Tibial nerve (tissue), 4 donors: ENCODE measurements around the gene SPTBN1.

Experiments used
- EP300 ChIP-seq, 2 donors: sonication (generic); formaldehyde crosslinking; IDR thresholded peaks; one replicate each; pipeline ENCODE4 v1.6.1; 2017; ENCODE audit warnings: antibody characterized with exemption in 2 of 2, mild to moderate bottlenecking in 1 of 2
- POLR2A ChIP-seq, 2 donors: fragments of 450-650 bp; IDR thresholded peaks; one replicate each; pipeline ENCODE4 v1.6.1; 2017; ENCODE audit warnings: antibody characterized with exemption in 2 of 2, mild to moderate bottlenecking in 2 of 2, moderate library complexity in 2 of 2
- TF ChIP-seq, protein P1 (sequence below), 5 experiments: fragments of 200-600 bp in 3 of 5; fragments of 450-650 bp in 2 of 5; sonication (generic) in 3 of 5; IDR thresholded peaks; one replicate each; pipeline ENCODE4 v1.5.1; 2016 to 2019; ENCODE audit warnings: antibody characterized with exemption in 5 of 5, mild to moderate bottlenecking in 3 of 5, moderate library complexity in 2 of 5

DNA sequence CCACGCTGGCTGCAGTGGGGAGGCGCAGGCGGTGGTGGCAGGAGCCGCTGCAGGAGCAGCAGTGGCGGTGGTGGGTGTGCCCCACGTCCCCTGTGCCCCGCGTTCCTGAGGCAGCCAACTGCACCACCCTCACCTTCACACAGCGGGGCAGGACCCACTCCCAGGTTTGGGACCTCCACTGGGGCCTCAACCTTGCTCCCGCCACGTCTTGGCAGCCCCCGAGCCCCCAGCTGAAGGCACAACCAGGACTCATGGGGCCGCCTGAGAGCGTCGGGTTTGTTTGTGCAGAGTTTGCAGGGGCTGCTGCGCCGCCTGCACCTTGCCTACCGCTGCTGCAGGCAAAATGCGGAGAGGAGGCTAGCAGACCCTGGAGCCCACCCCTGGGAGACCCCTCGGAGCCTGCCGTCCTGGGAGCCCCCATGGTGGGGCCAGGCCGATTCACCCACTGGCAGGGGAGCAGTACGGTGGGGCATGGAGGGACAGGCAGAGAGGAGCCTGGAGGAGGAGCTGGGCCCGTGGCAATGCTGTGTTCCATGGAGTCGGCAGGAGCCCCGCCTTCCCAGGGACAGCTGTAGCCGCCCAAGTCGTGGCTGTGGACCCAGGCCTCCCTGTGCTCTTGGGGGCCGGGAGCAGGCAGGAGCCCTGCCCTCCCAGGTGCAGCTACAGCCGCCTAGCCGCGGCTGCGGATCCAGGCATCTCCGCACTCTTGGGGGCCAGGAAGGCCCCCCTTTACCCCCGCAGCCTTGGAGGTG is 252.6 kb downstream of the SPTBN1 start:
- TF ChIP-seq, protein P1, sequence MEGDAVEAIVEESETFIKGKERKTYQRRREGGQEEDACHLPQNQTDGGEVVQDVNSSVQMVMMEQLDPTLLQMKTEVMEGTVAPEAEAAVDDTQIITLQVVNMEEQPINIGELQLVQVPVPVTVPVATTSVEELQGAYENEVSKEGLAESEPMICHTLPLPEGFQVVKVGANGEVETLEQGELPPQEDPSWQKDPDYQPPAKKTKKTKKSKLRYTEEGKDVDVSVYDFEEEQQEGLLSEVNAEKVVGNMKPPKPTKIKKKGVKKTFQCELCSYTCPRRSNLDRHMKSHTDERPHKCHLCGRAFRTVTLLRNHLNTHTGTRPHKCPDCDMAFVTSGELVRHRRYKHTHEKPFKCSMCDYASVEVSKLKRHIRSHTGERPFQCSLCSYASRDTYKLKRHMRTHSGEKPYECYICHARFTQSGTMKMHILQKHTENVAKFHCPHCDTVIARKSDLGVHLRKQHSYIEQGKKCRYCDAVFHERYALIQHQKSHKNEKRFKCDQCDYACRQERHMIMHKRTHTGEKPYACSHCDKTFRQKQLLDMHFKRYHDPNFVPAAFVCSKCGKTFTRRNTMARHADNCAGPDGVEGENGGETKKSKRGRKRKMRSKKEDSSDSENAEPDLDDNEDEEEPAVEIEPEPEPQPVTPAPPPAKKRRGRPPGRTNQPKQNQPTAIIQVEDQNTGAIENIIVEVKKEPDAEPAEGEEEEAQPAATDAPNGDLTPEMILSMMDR (IDR thresholded peaks at IDR 0.05): no peak
- TF ChIP-seq POLR2A (IDR thresholded peaks at IDR 0.05) (no peak), EP300 (IDR thresholded peaks at IDR 0.05) (no peak)
